ENCODE results near the gene DGLUCY. TPM values are rescaled to one million over a fixed set of nuclear protein-coding genes. Genes with fewer than 3 reads are reported as not detected.

DGLUCY gene
- total RNA-seq: 24.3 and 30.3 TPM in 2 replicates

DNA sequence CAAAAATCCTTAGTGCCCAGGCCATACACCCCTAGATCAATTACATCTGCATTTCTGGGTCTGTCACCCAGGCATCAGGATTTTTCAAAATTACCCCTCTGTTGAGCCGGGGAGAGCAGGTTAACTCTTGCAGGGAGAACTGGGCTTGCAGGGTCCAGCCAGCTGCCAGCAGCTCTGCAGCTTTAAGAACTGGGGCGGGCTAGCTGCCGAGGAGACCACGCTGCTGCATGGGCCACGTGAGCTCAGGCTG is at the start of gene DGLUCY:
Gene DGLUCY (plus strand): TSS at position 245 of the 250 bp plus-strand sequence. CDS start 46,222 bp downstream, outside the sequence.

DNA sequence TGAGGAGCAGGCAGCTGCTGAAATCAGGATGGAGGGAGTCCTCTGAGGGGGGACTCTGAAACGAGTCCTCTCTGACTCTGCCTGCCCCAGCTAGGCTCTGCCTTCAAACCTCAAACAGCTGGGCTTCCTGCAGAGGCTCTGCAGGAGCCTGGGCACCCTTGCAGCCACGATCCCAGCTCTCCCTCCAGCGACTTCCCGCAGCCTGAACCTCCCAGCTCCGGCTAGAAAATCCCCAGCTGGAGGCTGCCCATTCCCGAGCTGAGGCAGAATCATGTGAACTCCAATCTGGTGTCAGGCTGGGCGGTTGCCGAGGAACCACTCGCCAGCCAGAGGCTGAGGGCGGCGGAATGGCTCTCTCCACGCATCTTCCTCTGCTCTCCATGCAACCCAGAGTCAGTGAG is 130.6 kb downstream of the DGLUCY start, which contains the start of gene GPR68:
Gene GPR68 (minus strand): TSS at position 204 of the 401 bp plus-strand sequence. CDS start 9,654 bp downstream, outside the sequence.

Other genes starting within 250 kb of the DGLUCY start
- 0.65 and 0.96 TPM in 2 replicates for gene RPS6KA5, start 53.4 kb upstream of the DGLUCY start, total RNA-seq
- under 0.01 and 1.6 TPM in 2 replicates for gene GPR68, start 130.6 kb downstream of the DGLUCY start, total RNA-seq

Measured in epithelial cell of alveolus of lung (primary cell).